ENCODE results near the gene UBE4A.
"Not testable (repeated sequence)": the region's sequence is repeated elsewhere in the genome, so short reads cannot be mapped to it uniquely, and the experiment has no call there.

UBE4A gene

GRCh38 chr11:118401880-118402590 is 42.6 kb downstream of the UBE4A start:
- DNase-seq = no peak

- DNase-seq = not testable (repeated sequence)
These were observed 43.2 kb downstream of the UBE4A start for GRCh38 chr11:118402594-118402993.

- no peak for DNase-seq
These were observed 47.3 kb downstream of the UBE4A start for GRCh38 chr11:118406599-118407166.

GRCh38 chr11:118410055-118410745 is 50.8 kb downstream of the UBE4A start:
- DNase-seq = no peak

GRCh38 chr11:118411530-118411929 is 52.1 kb downstream of the UBE4A start:
- DNase-seq = no peak

- no peak for DNase-seq
These were observed 53.5 kb downstream of the UBE4A start for GRCh38 chr11:118412921-118413320.

- DNase-seq = no peak
These were observed 55.8 kb downstream of the UBE4A start for GRCh38 chr11:118415062-118415738.

DNA sequence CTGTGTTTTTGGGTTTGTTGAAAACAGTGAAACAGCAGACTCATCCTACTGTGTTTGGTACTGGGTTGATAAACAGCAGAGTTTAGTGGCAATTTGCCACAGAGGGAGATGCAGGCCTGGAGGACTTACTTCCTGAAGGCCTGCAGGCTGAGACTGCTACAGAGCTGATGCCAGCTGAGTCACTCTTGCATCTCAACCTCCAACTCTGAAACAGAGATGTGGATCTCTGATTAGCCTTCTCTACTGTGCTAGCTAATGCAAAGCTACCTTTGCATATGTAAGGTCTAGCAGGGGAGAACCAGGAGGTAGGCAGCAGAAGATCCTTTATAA is 56.3 kb downstream of the UBE4A start:
- DNase-seq = no peak

- DNase-seq = not testable (repeated sequence)
These were observed 57.5 kb downstream of the UBE4A start for GRCh38 chr11:118416900-118417299.

DNA sequence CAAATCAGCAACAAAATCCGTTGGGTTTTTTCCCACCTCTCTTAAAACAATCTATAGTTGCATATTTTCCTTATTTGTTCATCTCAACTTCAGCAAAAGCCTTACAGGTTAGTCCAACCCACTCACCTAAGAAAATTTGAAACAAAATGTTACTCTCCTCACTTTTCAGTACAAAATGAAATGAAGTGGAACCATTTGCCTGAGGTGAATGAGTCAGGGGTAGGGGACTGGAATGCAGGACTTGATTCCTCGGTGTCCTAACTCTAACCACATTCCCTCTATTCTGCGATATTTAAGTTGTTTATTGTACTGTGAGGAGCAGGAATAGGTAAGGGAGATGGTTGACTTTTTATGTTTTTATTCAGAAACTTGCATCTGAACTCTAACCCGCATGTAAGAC is 58.4 kb downstream of the UBE4A start:
- DNase-seq = no peak

- DNase-seq = no peak
These were observed 59.4 kb downstream of the UBE4A start for GRCh38 chr11:118418766-118419165.

DNA sequence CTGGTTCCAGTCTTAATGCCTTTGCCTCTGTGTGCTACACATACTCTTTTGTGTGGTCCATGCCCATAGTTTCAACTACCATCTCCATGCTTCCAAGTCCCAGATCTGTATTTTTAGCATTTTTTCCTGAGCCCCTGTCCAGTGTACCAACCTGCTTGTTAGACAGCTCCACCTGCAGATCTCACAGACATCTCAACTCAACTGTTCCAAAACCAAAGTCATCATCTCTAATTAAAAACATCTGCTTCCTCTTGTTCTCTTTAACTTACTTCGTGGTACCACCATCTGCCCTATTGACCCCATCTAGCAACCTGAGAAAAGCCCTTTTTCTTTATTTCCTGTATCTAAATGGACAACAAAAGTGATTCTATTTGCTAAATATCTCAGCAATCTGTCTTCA is 68.3 kb downstream of the UBE4A start:
- no peak for DNase-seq

- DNase-seq = no peak
These were observed 71.6 kb downstream of the UBE4A start for GRCh38 chr11:118430956-118431355.

DNA sequence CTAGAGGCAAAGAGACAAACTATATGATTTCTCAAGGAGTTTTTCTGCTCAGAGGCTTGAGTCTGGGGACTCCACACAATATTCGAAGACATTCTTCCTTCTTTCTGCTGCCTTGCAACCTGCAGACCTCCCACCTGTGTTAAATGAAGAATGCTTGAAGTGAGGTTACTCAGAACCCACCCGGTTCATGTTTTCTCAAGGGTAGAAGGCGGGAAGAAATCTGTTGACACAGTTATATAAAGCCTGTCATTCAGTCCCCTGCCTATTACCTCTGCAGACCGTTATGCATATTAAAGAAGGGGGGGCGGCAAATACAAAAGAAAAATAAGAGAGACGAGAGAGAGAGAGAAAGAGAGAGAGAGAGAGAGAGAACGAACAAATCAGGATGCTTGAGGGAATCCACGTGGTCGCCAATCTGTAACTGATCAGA is 74.7 kb downstream of the UBE4A start:
- no peak for DNase-seq

GRCh38 chr11:118434553-118435289 is 75.3 kb downstream of the UBE4A start:
- DNase-seq = no peak

DNA sequence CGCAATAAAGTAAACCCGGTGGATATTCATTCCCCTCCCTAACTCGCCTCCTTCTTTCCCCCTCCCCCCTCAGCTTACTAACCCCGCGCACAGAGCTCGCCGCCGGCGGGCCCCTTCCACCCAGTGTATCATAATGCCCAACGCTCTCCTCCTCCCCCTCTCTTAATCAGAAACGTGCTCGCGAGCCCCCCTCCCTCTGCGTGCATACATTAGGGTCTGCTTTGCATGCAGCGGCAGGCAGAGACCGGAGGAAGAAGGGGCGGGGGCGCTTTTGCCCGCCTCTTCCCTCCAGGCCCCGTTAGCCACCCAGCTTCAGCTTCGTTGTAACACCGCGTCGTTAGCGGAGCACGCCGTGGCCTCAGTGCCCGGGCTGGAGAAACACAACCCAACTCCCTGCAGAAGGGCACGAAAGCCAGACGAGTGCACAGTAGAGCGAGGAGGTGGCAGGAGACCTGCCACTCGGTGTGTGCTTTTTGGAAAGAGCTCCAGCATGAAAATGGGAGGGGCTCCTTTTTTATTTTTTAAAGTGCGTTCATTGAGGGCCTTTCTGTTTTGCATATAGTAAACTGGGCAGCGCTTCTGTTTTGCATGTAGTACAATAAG is 76.0 kb downstream of the UBE4A start:
- peak; percentile 76 for DNase-seq

- DNase-seq = peak; percentile 94
These were observed 76.7 kb downstream of the UBE4A start, which contains the start of gene KMT2A for GRCh38 chr11:118435893-118436624. TSS of gene KMT2A (plus strand) at chr11:118436492. CDS start at chr11:118436513, 21 bp downstream.

DNA sequence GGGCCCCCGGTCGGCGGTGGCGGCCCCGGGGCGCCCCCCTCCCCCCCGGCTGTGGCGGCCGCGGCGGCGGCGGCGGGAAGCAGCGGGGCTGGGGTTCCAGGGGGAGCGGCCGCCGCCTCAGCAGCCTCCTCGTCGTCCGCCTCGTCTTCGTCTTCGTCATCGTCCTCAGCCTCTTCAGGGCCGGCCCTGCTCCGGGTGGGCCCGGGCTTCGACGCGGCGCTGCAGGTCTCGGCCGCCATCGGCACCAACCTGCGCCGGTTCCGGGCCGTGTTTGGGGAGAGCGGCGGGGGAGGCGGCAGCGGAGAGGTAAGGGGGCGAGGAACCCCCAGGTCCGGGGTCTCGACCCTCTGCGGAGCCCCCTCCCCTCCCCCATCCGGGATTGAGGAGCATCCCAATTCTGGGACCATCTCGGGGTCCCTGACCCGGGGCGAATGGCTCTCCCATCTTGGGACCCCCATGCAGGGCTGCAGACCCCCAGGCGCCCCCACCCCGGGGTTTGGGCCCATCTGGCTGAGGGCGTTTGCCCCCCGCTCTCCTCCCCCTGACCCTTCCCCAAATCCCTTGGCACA is 77.3 kb downstream of the UBE4A start:
- no peak for DNase-seq

- DNase-seq = no peak
These were observed 78.1 kb downstream of the UBE4A start for GRCh38 chr11:118437208-118438125.

- no peak for DNase-seq
These were observed 79.0 kb downstream of the UBE4A start for GRCh38 chr11:118438314-118438931.

Measured in NCI-H1048 (cell line).